Measurements from ENCODE around the gene TSR3. TPM values are rescaled to one million over a fixed set of nuclear protein-coding genes. Genes with fewer than 3 reads are reported as not detected.

Gene TSR3
- total and polyA plus RNA-seq, 11 donors = 46.3 to 108 (median 60.0) TPM

- TF ChIP-seq POLR2A (IDR thresholded peaks at IDR 0.05) (no peak), CTCF (IDR thresholded peaks at IDR 0.05) (no peak)
- ATAC-seq = no peak
- DNase-seq = no peak
- intact Hi-C loops (cut with DNase I) = no loop called here
- peaks cover 5 to 65% (median 58%) of the 10 kb centered on the region in 9 donors for H3K36me3 ChIP-seq
- 83 to 87% (median 85%) methylated on average over 22 of the region's 22 CpGs for WGBS, 4 donors
- no peak overlapping the region for H3K27ac ChIP-seq
- no peak overlapping the region for H3K4me3 ChIP-seq
- H3K27me3 ChIP-seq = no peaks in the 10 kb centered on the region
- peaks cover 0 to 23% (median 0%) of the 10 kb centered on the region in 12 donors for H3K4me1 ChIP-seq
- H3K9me3 ChIP-seq = no peaks in the 10 kb centered on the region
Measured at GRCh38 chr16:1324286-1324826, 27.3 kb downstream of the TSR3 start.

- Histone ChIP-seq H3K36me3 (peaks cover 5 to 73% (median 66%) of the 10 kb centered on the region in 9 donors), H3K4me3 (no peak overlapping the region), H3K27me3 (no peaks in the 10 kb centered on the region), H3K27ac (no peak overlapping the region), H3K9me3 (no peaks in the 10 kb centered on the region), H3K4me1 (peaks cover 0 to 23% (median 0%) of the 10 kb centered on the region in 12 donors)
- intact Hi-C loops (cut with DNase I) = no loop called here
- no peak for TF ChIP-seq CTCF (IDR thresholded peaks at IDR 0.05)
- no peak for TF ChIP-seq POLR2A (IDR thresholded peaks at IDR 0.05)
- ATAC-seq (no peak), DNase-seq (no peak)
- 78 to 85% (median 84%) methylated on average over 28 to 35 of the region's 35 CpGs for WGBS, 4 donors
Measured at GRCh38 chr16:1323296-1324239, 28.1 kb downstream of the TSR3 start.

GRCh38 chr16:1322407-1322806 is 29.3 kb downstream of the TSR3 start:
- no peak for TF ChIP-seq POLR2A (IDR thresholded peaks at IDR 0.05)
- TF ChIP-seq CTCF (IDR thresholded peaks at IDR 0.05) = no peak
- Histone ChIP-seq H3K4me1 (peaks cover 0 to 21% (median 0%) of the 10 kb centered on the region in 12 donors), H3K27ac (no peak overlapping the region), H3K27me3 (no peaks in the 10 kb centered on the region), H3K4me3 (no peak overlapping the region), H3K9me3 (no peaks in the 10 kb centered on the region), H3K36me3 (peaks cover 8 to 84% (median 78%) of the 10 kb centered on the region in 9 donors)
- 91 to 96% (median 96%) methylated on average over 8 of the region's 8 CpGs for WGBS, 4 donors
- DNase-seq = no peak
- intact Hi-C loops (cut with DNase I) = no loop called here
- ATAC-seq = no peak

- Histone ChIP-seq H3K27me3 (no peaks in the 10 kb centered on the region), H3K4me3 (no peak overlapping the region), H3K9me3 (no peaks in the 10 kb centered on the region), H3K4me1 (peaks cover 0 to 5% (median 0%) of the 10 kb centered on the region in 12 donors), H3K36me3 (peaks cover 8 to 99% (median 94%) of the 10 kb centered on the region in 9 donors), H3K27ac (no peak overlapping the region)
- intact Hi-C loops (cut with DNase I) = no loop called here
- no peak for TF ChIP-seq CTCF (IDR thresholded peaks at IDR 0.05)
- no peak for TF ChIP-seq POLR2A (IDR thresholded peaks at IDR 0.05)
- DNase-seq = no peak
- 85 to 90% (median 88%) methylated on average over 18 to 22 of the region's 22 CpGs for WGBS, 4 donors
- ATAC-seq = peak in 2 of 4 donors; percentile 5 to 9
Measured at GRCh38 chr16:1320658-1321240, 30.9 kb downstream of the TSR3 start.

Measured in heart left ventricle (tissue), 16 donors.